ENCODE measurements around the gene ANGEL1.

DNA sequence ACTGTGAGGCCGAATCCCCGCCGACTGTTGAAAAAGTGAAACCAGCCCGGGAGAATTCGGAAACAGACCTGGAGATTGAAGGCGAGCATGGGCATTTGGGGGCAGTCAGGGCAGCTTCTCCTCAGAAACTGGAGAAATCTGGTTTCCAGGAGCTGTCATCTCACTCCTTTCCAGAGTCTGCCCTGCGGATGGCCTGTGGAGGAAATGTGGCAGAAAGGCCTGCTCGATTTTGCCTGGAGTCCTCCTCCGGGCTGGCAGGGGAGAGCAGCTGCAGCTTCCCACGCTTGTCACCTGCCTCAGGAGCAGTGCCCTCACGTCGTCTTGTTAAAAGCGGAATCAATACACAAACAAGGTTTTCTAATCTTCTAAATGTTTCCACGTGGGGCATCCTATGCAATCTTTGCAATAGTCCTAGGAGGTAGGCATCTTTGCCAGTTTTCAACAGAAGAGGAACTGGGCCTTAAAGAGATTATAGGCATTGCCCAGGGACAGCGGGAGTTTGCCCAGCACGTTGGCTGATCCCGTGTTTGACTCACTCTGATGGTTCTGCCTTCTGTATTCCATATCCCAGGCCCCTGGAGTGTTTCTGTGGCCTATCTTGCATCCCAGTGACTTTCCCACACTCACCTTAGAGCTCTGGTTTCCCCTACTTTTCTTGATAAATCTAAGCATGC lies 15.8 kb upstream of the ANGEL1 start:
- no peak for TF ChIP-seq POLR2A (IDR thresholded peaks at IDR 0.05)
- TF ChIP-seq, protein P1, sequence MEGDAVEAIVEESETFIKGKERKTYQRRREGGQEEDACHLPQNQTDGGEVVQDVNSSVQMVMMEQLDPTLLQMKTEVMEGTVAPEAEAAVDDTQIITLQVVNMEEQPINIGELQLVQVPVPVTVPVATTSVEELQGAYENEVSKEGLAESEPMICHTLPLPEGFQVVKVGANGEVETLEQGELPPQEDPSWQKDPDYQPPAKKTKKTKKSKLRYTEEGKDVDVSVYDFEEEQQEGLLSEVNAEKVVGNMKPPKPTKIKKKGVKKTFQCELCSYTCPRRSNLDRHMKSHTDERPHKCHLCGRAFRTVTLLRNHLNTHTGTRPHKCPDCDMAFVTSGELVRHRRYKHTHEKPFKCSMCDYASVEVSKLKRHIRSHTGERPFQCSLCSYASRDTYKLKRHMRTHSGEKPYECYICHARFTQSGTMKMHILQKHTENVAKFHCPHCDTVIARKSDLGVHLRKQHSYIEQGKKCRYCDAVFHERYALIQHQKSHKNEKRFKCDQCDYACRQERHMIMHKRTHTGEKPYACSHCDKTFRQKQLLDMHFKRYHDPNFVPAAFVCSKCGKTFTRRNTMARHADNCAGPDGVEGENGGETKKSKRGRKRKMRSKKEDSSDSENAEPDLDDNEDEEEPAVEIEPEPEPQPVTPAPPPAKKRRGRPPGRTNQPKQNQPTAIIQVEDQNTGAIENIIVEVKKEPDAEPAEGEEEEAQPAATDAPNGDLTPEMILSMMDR (IDR thresholded peaks at IDR 0.05): no peak
